ENCODE data around the gene KRTAP12-2. TPM values are rescaled to one million over a fixed set of nuclear protein-coding genes. Genes with fewer than 3 reads are reported as not detected.

KRTAP12-2 gene
- total RNA-seq, 1 donor from 2014 or later, result not detected

GRCh38 chr21:44703731-44704635 lies 37.3 kb upstream of the KRTAP12-2 start:
- H3K27ac ChIP-seq (replicated peaks), result no peak overlapping the region
- DNase-seq, result no peak
- intact Hi-C loops (cut with micrococcal nuclease), result no loop called here
- no peak for TF ChIP-seq CTCF (IDR thresholded peaks at IDR 0.05; ENCODE audit: borderline replicate concordance)
- peaks cover 98% of the 10 kb centered on the region for H3K27me3 ChIP-seq (ENCODE audit: low read depth)
- H3K4me3 ChIP-seq, result no peak overlapping the region
- no peaks in the 10 kb centered on the region for H3K9me3 ChIP-seq (replicated peaks)
- H3K4me1 ChIP-seq, result peaks cover 22% of the 10 kb centered on the region
- no peaks in the 10 kb centered on the region for H3K36me3 ChIP-seq

- intact Hi-C loops (cut with micrococcal nuclease), result no loop called here
- no peak for TF ChIP-seq CTCF (IDR thresholded peaks at IDR 0.05; ENCODE audit: borderline replicate concordance)
- Histone ChIP-seq H3K27me3 (ENCODE audit: low read depth) (peaks cover 98% of the 10 kb centered on the region), H3K9me3 (replicated peaks) (no peaks in the 10 kb centered on the region), H3K27ac (replicated peaks) (no peak overlapping the region), H3K4me1 (peaks cover 14% of the 10 kb centered on the region), H3K36me3 (no peaks in the 10 kb centered on the region), H3K4me3 (no peak overlapping the region)
- DNase-seq, result no peak
Measured at GRCh38 chr21:44702973-44703730, 36.4 kb upstream of the KRTAP12-2 start.

GRCh38 chr21:44702111-44702972 lies 35.6 kb upstream of the KRTAP12-2 start:
- no peak for TF ChIP-seq CTCF (IDR thresholded peaks at IDR 0.05; ENCODE audit: borderline replicate concordance)
- H3K4me3 ChIP-seq, result no peak overlapping the region
- peaks cover 8% of the 10 kb centered on the region for H3K4me1 ChIP-seq
- H3K27me3 ChIP-seq (ENCODE audit: low read depth), result peaks cover 98% of the 10 kb centered on the region
- no peaks in the 10 kb centered on the region for H3K36me3 ChIP-seq
- DNase-seq, result no peak
- intact Hi-C loops (cut with micrococcal nuclease), result no loop called here
- H3K9me3 ChIP-seq (replicated peaks), result no peaks in the 10 kb centered on the region
- no peak overlapping the region for H3K27ac ChIP-seq (replicated peaks)

GRCh38 chr21:44701541-44701940 lies 34.8 kb upstream of the KRTAP12-2 start:
- Histone ChIP-seq H3K9me3 (replicated peaks) (no peaks in the 10 kb centered on the region), H3K4me3 (no peak overlapping the region), H3K36me3 (no peaks in the 10 kb centered on the region), H3K27ac (replicated peaks) (no peak overlapping the region), H3K4me1 (peaks cover under 1% of the 10 kb centered on the region), H3K27me3 (ENCODE audit: low read depth) (peaks cover 95% of the 10 kb centered on the region)
- intact Hi-C loops (cut with micrococcal nuclease), result no loop called here
- DNase-seq, result no peak
- TF ChIP-seq CTCF (IDR thresholded peaks at IDR 0.05; ENCODE audit: borderline replicate concordance), result no peak

GRCh38 chr21:44701023-44701400 lies 34.3 kb upstream of the KRTAP12-2 start:
- peaks cover 95% of the 10 kb centered on the region for H3K27me3 ChIP-seq (ENCODE audit: low read depth)
- TF ChIP-seq CTCF (IDR thresholded peaks at IDR 0.05; ENCODE audit: borderline replicate concordance), result no peak
- no peak overlapping the region for H3K4me3 ChIP-seq
- intact Hi-C loops (cut with micrococcal nuclease), result no loop called here
- H3K9me3 ChIP-seq (replicated peaks), result no peaks in the 10 kb centered on the region
- H3K36me3 ChIP-seq, result no peaks in the 10 kb centered on the region
- no peak for DNase-seq
- no peaks in the 10 kb centered on the region for H3K4me1 ChIP-seq
- H3K27ac ChIP-seq (replicated peaks), result no peak overlapping the region

All from left ventricle myocardium inferior (tissue), 1 donor.